HepG2 (cell line): ENCODE results near the gene ABCF1. TPM values are rescaled to one million over a fixed set of nuclear protein-coding genes. Genes with fewer than 3 reads are reported as not detected.

Source experiments
- HCFC1 ChIP-seq: fragments of 150-350 bp; IDR thresholded peaks from 2 replicates; pipeline ENCODE4 v1.6.1; 2014; ENCODE audit warnings: low read depth, low read length
- MYNN ChIP-seq: sonication (generic); formaldehyde crosslinking; IDR thresholded peaks from 2 replicates; pipeline ENCODE4 v1.4.0; 2020; ENCODE audit warnings: mild to moderate bottlenecking, low read depth, missing genetic modification reagents
- NFIC ChIP-seq: IDR thresholded peaks from 2 replicates; pipeline ENCODE4 v1.6.1; 2012; ENCODE audit warnings: mild to moderate bottlenecking, low read length, inconsistent platforms
- RFX5 ChIP-seq: IDR thresholded peaks from 2 replicates; pipeline ENCODE4 v1.6.1; 2011; ENCODE audit warnings: low read depth, low read length, improper control_type of control experiment
- SAP130 ChIP-seq: IDR thresholded peaks from 2 replicates; pipeline ENCODE4 v1.6.1; 2016; ENCODE audit warnings: low read depth
- TFE3 ChIP-seq: IDR thresholded peaks from 2 replicates; pipeline ENCODE4 v1.6.1; 2016
- ZBTB4 ChIP-seq: sonication (generic); formaldehyde crosslinking; IDR thresholded peaks from 2 replicates; pipeline ENCODE4 v1.4.0; 2020; ENCODE audit warnings: missing genetic modification reagents, mild to moderate bottlenecking, borderline replicate concordance
- ZNF142 ChIP-seq: sonication (generic); formaldehyde crosslinking; IDR thresholded peaks from 2 replicates; pipeline ENCODE4 v1.4.0; 2020; ENCODE audit warnings: missing genetic modification reagents
- ZNF501 ChIP-seq: sonication (generic); formaldehyde crosslinking; IDR thresholded peaks from 2 replicates; pipeline ENCODE4 v1.5.1; 2020; ENCODE audit warnings: mild to moderate bottlenecking, moderate library complexity, missing genetic modification reagents
- ZNF761 ChIP-seq: sonication (generic); formaldehyde crosslinking; conservative IDR thresholded peaks from 2 replicates; pipeline ENCODE4 v1.4.0; 2020; ENCODE audit warnings: mild to moderate bottlenecking, missing genetic modification reagents
- ZNF879 ChIP-seq: sonication (generic); formaldehyde crosslinking; IDR thresholded peaks from 2 replicates; pipeline ENCODE4 v1.8.1; 2023; ENCODE audit warnings: missing genetic modification reagents
- polyA plus RNA-seq, 8 experiments: library from polyadenylated mRNA; depleted of rRNA in 3 of 8; stranded (reverse) in 7 of 8; unstranded in 1 of 8; fragments of >200 nt; fragmentation: Illumina TruSeq in 4 of 8; extraction: Trizol in 4 of 8; gene quantifications; 2 replicates each; pipeline versions ENCODE4 v1.2.1 to v1.2.3, GENCODE V29; 2011 to 2016; ENCODE audit warnings: low read depth in 4 of 8, missing spikeins in 1 of 8, mixed read lengths in 1 of 8; ENCODE audit not compliant: insufficient read depth in 1 of 8
- total RNA-seq, 5 experiments: library from RNA; depleted of rRNA; stranded (reverse); fragments of >200 nt; fragmentation: Illumina TruSeq; extraction: Trizol; gene quantifications; 2 replicates each; pipeline ENCODE4 v1.2.3, GENCODE V29; 2016; ENCODE audit warnings: low read depth in 1 of 5
- TF ChIP-seq, protein P1 (sequence below): sonication (generic); IDR thresholded peaks from 2 replicates; pipeline ENCODE4 v1.6.1; 2016; ENCODE audit warnings: low read depth, borderline replicate concordance
- TF ChIP-seq, protein P2 (sequence below): sonication (generic); formaldehyde crosslinking; IDR thresholded peaks from 2 replicates; pipeline ENCODE4 v1.5.1; 2020; ENCODE audit warnings: mild to moderate bottlenecking, missing genetic modification reagents

ABCF1 gene
- total and polyA plus RNA-seq, 2 of the 13 experiments (the other 11 are each of a cell fraction or from before 2014, with no cell fraction given), result 25.4 to 98.9 TPM

DNA sequence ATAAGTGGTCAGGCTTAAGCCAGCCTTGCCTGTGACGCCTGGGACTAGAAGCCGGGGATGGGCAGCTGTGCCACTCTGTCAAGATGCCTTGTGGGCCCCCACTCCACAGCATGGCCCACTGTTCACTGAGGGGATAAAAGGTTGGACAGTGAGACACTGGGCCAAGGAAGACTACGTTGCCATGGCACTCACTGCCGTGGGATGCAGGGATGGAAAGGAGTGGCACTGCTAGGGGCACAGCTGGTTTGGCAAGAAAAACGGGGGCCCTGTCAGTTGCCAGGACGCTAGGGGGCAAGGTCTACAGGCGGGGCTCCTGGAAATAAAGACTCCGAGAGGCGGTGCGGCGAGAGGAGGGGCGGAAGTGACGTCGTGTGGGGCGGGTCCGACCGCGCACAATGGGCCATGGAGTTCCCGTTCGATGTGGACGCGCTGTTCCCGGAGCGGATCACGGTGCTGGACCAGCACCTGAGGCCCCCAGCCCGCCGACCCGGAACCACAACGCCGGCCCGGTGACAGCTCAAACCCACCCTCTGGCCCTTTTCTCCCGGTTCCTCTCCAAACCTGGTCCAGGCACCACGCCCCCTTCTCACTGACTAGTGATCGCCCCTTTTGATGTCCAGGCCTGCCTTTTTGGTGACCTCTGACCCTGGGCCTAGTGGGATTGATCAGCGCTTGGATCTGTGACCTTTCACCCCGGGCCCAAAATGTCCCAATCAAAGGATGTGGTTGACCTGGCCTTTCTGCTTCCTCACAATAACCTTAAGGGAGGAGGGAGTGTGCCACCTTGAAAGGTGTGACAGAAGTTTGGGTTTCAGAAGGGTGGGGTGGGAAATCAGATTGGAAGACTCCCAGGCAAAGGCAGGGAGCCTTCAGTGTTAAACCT is 55.5 kb downstream of the ABCF1 start, which contains the start of gene ATAT1 (continued):
- TF ChIP-seq ZNF761 (CRISPR knock-in tag) (peak; percentile 47; the same call in 1 of the 2 replicates), ZNF142 (CRISPR knock-in tag) (no peak; the same call in 1 of the 2 replicates), SAP130 (CRISPR knock-in tag) (peak; percentile 96), HCFC1 (peak; percentile 52), ZNF501 (CRISPR knock-in tag) (peak; percentile 90), TFE3 (CRISPR knock-in tag) (peak; percentile 45; the same call in 1 of the 2 replicates), NFIC (no peak), ZBTB4 (CRISPR knock-in tag) (peak; percentile 94; the same call in 1 of the 2 replicates), MYNN (CRISPR knock-in tag) (no peak), RFX5 (peak; percentile 55; the same call in 1 of the 2 replicates), ZNF879 (CRISPR knock-in tag) (no peak)
- TF ChIP-seq, protein P1, sequence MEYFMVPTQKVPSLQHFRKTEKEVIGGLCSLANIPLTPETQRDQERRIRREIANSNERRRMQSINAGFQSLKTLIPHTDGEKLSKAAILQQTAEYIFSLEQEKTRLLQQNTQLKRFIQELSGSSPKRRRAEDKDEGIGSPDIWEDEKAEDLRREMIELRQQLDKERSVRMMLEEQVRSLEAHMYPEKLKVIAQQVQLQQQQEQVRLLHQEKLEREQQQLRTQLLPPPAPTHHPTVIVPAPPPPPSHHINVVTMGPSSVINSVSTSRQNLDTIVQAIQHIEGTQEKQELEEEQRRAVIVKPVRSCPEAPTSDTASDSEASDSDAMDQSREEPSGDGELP, result peak; percentile 71; the same call in 1 of the 2 replicates
- TF ChIP-seq, protein P2, sequence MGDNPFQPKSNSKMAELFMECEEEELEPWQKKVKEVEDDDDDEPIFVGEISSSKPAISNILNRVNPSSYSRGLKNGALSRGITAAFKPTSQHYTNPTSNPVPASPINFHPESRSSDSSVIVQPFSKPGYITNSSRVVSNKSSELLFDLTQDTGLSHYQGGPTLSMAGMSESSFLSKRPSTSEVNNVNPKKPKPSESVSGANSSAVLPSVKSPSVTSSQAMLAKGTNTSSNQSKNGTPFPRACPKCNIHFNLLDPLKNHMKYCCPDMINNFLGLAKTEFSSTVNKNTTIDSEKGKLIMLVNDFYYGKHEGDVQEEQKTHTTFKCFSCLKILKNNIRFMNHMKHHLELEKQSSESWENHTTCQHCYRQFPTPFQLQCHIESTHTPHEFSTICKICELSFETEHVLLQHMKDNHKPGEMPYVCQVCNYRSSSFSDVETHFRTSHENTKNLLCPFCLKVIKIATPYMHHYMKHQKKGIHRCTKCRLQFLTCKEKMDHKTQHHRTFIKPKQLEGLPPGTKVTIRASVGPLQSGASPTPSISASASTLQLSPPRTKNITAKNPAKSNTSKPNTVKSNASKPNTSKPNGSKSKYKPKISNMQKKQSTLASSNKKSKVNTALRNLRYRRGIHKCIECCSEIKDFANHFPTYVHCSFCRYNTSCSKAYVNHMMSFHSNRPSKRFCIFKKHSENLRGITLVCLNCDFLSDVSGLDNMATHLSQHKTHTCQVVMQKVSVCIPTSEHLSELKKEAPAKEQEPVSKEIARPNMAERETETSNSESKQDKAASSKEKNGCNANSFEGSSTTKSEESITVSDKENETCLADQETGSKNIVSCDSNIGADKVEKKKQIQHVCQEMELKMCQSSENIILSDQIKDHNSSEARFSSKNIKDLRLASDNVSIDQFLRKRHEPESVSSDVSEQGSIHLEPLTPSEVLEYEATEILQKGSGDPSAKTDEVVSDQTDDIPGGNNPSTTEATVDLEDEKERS (CRISPR knock-in tag), result 0 out of 2 replicates have a peak, but pooled peaks have one; percentile 47
